HepG2 (cell line): ENCODE results near the gene PPP1R12C. TPM values are rescaled to one million over a fixed set of nuclear protein-coding genes. Genes with fewer than 3 reads are reported as not detected.

ENCODE experiments used
- DMAP1 ChIP-seq: IDR thresholded peaks from 2 replicates; pipeline ENCODE4 v1.6.1; 2016
- ELF1 ChIP-seq: sonication (generic); formaldehyde crosslinking; IDR thresholded peaks from 2 replicates; pipeline ENCODE4 v1.4.0; 2020; ENCODE audit warnings: missing genetic modification reagents
- SRY ChIP-seq: sonication (generic); formaldehyde crosslinking; IDR thresholded peaks from 2 replicates; pipeline ENCODE4 v1.8.0; 2022; ENCODE audit warnings: mild to moderate bottlenecking, missing genetic modification reagents
- ZNF354B ChIP-seq: sonication (generic); formaldehyde crosslinking; IDR thresholded peaks from 2 replicates; pipeline ENCODE4 v1.8.0; 2022; ENCODE audit warnings: mild to moderate bottlenecking, missing genetic modification reagents
- ZNF563 ChIP-seq: sonication (generic); formaldehyde crosslinking; IDR thresholded peaks from 2 replicates; pipeline ENCODE4 v1.8.0; 2022; ENCODE audit warnings: mild to moderate bottlenecking, moderate library complexity, missing genetic modification reagents
- ZNF616 ChIP-seq: sonication (generic); formaldehyde crosslinking; IDR thresholded peaks from 2 replicates; pipeline ENCODE4 v1.5.0; 2020; ENCODE audit warnings: low read depth, mild to moderate bottlenecking, missing genetic modification reagents
- polyA plus RNA-seq, 8 experiments: library from polyadenylated mRNA; depleted of rRNA in 3 of 8; stranded (reverse) in 7 of 8; unstranded in 1 of 8; fragments of >200 nt; fragmentation: Illumina TruSeq in 4 of 8; extraction: Trizol in 4 of 8; gene quantifications; 2 replicates each; pipeline versions ENCODE4 v1.2.1 to v1.2.3, GENCODE V29; 2011 to 2016; ENCODE audit warnings: low read depth in 4 of 8, missing spikeins in 1 of 8, mixed read lengths in 1 of 8; ENCODE audit not compliant: insufficient read depth in 1 of 8
- total RNA-seq, 5 experiments: library from RNA; depleted of rRNA; stranded (reverse); fragments of >200 nt; fragmentation: Illumina TruSeq; extraction: Trizol; gene quantifications; 2 replicates each; pipeline ENCODE4 v1.2.3, GENCODE V29; 2016; ENCODE audit warnings: low read depth in 1 of 5
- TF ChIP-seq, protein P1 (sequence below): IDR thresholded peaks from 2 replicates; pipeline ENCODE4 v1.6.1; 2016; ENCODE audit warnings: mild to moderate bottlenecking, missing biosample characterization, missing genetic modification reagents
- TF ChIP-seq, protein P2 (sequence below): sonication (generic); formaldehyde crosslinking; IDR thresholded peaks from 2 replicates; pipeline ENCODE4 v1.5.1; 2020; ENCODE audit warnings: mild to moderate bottlenecking, missing genetic modification reagents, borderline replicate concordance
- TF ChIP-seq, protein P3 (sequence below): sonication (generic); formaldehyde crosslinking; IDR thresholded peaks from 2 replicates; pipeline ENCODE4 v1.4.0; 2020; ENCODE audit warnings: mild to moderate bottlenecking, missing genetic modification reagents
- TF ChIP-seq, protein P4 (sequence below), 2 experiments: fragments of 450-650 bp in 1 of 2; sonication (generic) in 1 of 2; formaldehyde crosslinking; IDR thresholded peaks; 2 replicates each; pipeline versions ENCODE4 v1.5.0 to v1.8.0; 2020 to 2022; ENCODE audit warnings: mild to moderate bottlenecking in 1 of 2, missing genetic modification reagents in 1 of 2
- TF ChIP-seq, protein P5 (sequence below): sonication (generic); formaldehyde crosslinking; IDR thresholded peaks from 2 replicates; pipeline ENCODE4 v1.4.0; 2020; ENCODE audit warnings: mild to moderate bottlenecking, missing genetic modification reagents

The PPP1R12C gene
- total and polyA plus RNA-seq, 2 of the 13 experiments (the other 11 are each of a cell fraction or from before 2014, with no cell fraction given): 29.7 to 30.3 TPM

DNA sequence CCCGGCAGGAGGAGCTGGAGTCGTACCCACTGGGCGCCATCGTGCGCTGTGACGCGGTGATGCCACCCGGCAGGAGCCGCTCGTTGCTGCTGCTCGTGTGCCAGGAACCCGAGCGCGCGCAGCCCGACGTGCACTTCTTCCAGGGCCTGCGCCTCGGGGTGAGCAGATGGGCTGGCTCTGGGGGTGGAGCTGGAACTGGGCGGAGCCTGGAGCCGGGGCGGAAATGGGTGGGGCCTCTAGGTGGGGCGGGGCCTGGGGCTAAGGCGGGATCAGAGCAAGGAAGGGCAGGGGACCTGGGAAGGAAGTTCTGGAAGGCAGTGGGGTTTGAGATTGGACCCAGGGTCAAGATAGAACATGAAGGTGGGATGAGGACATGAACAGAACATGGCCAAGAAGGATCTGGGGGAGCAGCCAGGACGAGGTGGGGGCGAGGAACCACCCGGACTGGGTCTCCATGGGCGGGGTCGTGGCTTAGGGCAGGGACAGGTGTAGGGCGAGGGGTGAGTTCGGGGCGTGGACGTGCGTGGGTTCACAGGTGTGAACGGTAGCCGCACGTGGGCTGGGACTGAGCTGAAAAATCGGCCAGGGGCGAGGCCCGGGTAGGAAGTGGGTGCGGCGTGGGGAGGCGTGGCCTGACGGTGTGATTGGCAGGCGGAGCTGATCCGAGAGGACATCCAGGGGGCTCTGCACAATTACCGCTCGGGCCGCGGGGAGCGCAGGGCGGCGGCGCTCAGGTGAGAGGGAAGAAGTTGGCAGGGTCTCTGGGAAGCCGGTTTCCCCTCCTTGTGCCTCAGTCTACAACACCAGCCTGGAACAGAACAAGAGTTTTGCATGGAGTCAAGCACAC lies 37.1 kb downstream of the PPP1R12C start (continued):
- TF ChIP-seq, protein P1, sequence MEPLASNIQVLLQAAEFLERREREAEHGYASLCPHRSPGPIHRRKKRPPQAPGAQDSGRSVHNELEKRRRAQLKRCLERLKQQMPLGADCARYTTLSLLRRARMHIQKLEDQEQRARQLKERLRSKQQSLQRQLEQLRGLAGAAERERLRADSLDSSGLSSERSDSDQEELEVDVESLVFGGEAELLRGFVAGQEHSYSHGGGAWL (CRISPR knock-in tag): no peak
- 0 out of 2 replicates have a peak, but pooled peaks have one; percentile 35 for TF ChIP-seq ZNF354B
- TF ChIP-seq, protein P2, sequence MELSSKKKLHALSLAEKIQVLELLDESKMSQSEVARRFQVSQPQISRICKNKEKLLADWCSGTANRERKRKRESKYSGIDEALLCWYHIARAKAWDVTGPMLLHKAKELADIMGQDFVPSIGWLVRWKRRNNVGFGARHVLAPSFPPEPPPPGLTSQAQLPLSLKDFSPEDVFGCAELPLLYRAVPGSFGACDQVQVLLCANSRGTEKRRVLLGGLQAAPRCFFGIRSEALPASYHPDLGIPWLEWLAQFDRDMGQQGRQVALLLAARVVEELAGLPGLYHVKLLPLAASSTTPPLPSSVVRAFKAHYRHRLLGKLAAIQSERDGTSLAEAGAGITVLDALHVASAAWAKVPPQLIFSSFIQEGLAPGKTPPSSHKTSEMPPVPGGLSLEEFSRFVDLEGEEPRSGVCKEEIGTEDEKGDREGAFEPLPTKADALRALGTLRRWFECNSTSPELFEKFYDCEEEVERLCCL: 0 out of 2 replicates have a peak, but pooled peaks have one; percentile 39
- TF ChIP-seq, protein P3, sequence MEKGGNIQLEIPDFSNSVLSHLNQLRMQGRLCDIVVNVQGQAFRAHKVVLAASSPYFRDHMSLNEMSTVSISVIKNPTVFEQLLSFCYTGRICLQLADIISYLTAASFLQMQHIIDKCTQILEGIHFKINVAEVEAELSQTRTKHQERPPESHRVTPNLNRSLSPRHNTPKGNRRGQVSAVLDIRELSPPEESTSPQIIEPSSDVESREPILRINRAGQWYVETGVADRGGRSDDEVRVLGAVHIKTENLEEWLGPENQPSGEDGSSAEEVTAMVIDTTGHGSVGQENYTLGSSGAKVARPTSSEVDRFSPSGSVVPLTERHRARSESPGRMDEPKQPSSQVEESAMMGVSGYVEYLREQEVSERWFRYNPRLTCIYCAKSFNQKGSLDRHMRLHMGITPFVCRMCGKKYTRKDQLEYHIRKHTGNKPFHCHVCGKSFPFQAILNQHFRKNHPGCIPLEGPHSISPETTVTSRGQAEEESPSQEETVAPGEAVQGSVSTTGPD (CRISPR knock-in tag): peak; percentile 55; the same call in 1 of the 2 replicates
- no peak; the same call in 1 of the 2 replicates for TF ChIP-seq SRY (CRISPR knock-in tag)
- TF ChIP-seq DMAP1 (CRISPR knock-in tag): peak; percentile 20; the same call in 1 of the 2 replicates
- peak; percentile 22; the same call in 1 of the 2 replicates for TF ChIP-seq ZNF563
- TF ChIP-seq, protein P4, sequence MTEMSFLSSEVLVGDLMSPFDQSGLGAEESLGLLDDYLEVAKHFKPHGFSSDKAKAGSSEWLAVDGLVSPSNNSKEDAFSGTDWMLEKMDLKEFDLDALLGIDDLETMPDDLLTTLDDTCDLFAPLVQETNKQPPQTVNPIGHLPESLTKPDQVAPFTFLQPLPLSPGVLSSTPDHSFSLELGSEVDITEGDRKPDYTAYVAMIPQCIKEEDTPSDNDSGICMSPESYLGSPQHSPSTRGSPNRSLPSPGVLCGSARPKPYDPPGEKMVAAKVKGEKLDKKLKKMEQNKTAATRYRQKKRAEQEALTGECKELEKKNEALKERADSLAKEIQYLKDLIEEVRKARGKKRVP (CRISPR knock-in tag; IDR thresholded peaks at IDR 0.05): no peak
- TF ChIP-seq ZNF616 (CRISPR knock-in tag): 0 out of 2 replicates have a peak, but pooled peaks have one; percentile 24
- 0 out of 2 replicates have a peak, but pooled peaks have one; percentile 24 for TF ChIP-seq ELF1
- TF ChIP-seq, protein P5, sequence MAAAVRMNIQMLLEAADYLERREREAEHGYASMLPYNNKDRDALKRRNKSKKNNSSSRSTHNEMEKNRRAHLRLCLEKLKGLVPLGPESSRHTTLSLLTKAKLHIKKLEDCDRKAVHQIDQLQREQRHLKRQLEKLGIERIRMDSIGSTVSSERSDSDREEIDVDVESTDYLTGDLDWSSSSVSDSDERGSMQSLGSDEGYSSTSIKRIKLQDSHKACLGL (CRISPR knock-in tag): peak; percentile 65
